ENCODE data around the gene AHNAK2.

The AHNAK2 gene

GRCh38 chr14:104938436-104938835 is 39.7 kb downstream of the AHNAK2 start:
- Histone ChIP-seq H3K9me3 (ENCODE audit: severe bottlenecking) (no peaks in the 10 kb centered on the region), H3K27ac (no peak overlapping the region), H3K36me3 (no peaks in the 10 kb centered on the region), H3K4me3 (ENCODE audit: low read depth, low read length) (no peak overlapping the region), H3K27me3 (ENCODE audit: insufficient read depth, low read depth, severe bottlenecking) (no peaks in the 10 kb centered on the region)
- TF ChIP-seq CTCF (IDR thresholded peaks at IDR 0.05; ENCODE audit: low read depth, low read length), result no peak
- no peak for DNase-seq

- no peaks in the 10 kb centered on the region for H3K27me3 ChIP-seq (ENCODE audit: insufficient read depth, low read depth, severe bottlenecking)
- H3K9me3 ChIP-seq (ENCODE audit: severe bottlenecking), result no peaks in the 10 kb centered on the region
- TF ChIP-seq CTCF (IDR thresholded peaks at IDR 0.05; ENCODE audit: low read depth, low read length), result no peak
- no peaks in the 10 kb centered on the region for H3K36me3 ChIP-seq
- DNase-seq, result no peak
- no peak overlapping the region for H3K27ac ChIP-seq
- no peak overlapping the region for H3K4me3 ChIP-seq (ENCODE audit: low read depth, low read length)
These were observed 40.3 kb downstream of the AHNAK2 start for GRCh38 chr14:104937694-104938365.

GRCh38 chr14:104937161-104937560 is 41.0 kb downstream of the AHNAK2 start:
- H3K9me3 ChIP-seq (ENCODE audit: severe bottlenecking), result no peaks in the 10 kb centered on the region

GRCh38 chr14:104936361-104937155 is 41.6 kb downstream of the AHNAK2 start:
- Histone ChIP-seq H3K36me3 (no peaks in the 10 kb centered on the region), H3K9me3 (ENCODE audit: severe bottlenecking) (no peaks in the 10 kb centered on the region), H3K27me3 (ENCODE audit: insufficient read depth, low read depth, severe bottlenecking) (no peaks in the 10 kb centered on the region), H3K27ac (no peak overlapping the region), H3K4me3 (ENCODE audit: low read depth, low read length) (no peak overlapping the region)
- DNase-seq, result no peak
- no peak for TF ChIP-seq CTCF (IDR thresholded peaks at IDR 0.05; ENCODE audit: low read depth, low read length)

More at GRCh38 chr14:104937161-104937560, 41.0 kb downstream of the AHNAK2 start:
- H3K36me3 ChIP-seq, result no peaks in the 10 kb centered on the region
- no peak overlapping the region for H3K4me3 ChIP-seq (ENCODE audit: low read depth, low read length)
- DNase-seq, result no peak
- H3K27ac ChIP-seq, result no peak overlapping the region
- no peak for TF ChIP-seq CTCF (IDR thresholded peaks at IDR 0.05; ENCODE audit: low read depth, low read length)
- no peaks in the 10 kb centered on the region for H3K27me3 ChIP-seq (ENCODE audit: insufficient read depth, low read depth, severe bottlenecking)

- TF ChIP-seq CTCF (IDR thresholded peaks at IDR 0.05; ENCODE audit: low read depth, low read length), result no peak
- Histone ChIP-seq H3K4me3 (ENCODE audit: low read depth, low read length) (no peak overlapping the region), H3K27ac (no peak overlapping the region), H3K27me3 (ENCODE audit: insufficient read depth, low read depth, severe bottlenecking) (no peaks in the 10 kb centered on the region), H3K36me3 (no peaks in the 10 kb centered on the region), H3K9me3 (ENCODE audit: severe bottlenecking) (no peaks in the 10 kb centered on the region)
- DNase-seq, result no peak
These were observed 42.2 kb downstream of the AHNAK2 start for GRCh38 chr14:104935955-104936354.

All from WERI-Rb-1 (cell line).